Right lung (tissue), 5 donors: ENCODE results near the gene LANCL1. TPM values are rescaled to one million over a fixed set of nuclear protein-coding genes. Genes with fewer than 3 reads are reported as not detected.
"Not testable (repeated sequence)": the region's sequence is repeated elsewhere in the genome, so short reads cannot be mapped to it uniquely, and the experiment has no call there.

ENCODE experiments used
- DNase-seq, 2 donors: peaks; one replicate each; pipeline ENCODE4 v3.0.0-alpha.2; 2013
- polyA plus RNA-seq, 5 donors: library from polyadenylated mRNA; unstranded; fragments of 120-200 nt; gene quantifications; one replicate each; pipeline versions ENCODE4 v1.2.1 to v1.2.3, GENCODE V29; 2013; ENCODE audit warnings: inconsistent platforms in 1 of 5, low replicate concordance in 1 of 5; ENCODE audit not compliant: insufficient read length in 5 of 5, insufficient read depth in 1 of 5

Gene LANCL1
- polyA plus RNA-seq, 5 donors, result 54.3 to 89.0 (median 76.3) TPM

GRCh38 chr2:210460322-210461227 lies 16.0 kb downstream of the LANCL1 start:
- no peak for DNase-seq

DNA sequence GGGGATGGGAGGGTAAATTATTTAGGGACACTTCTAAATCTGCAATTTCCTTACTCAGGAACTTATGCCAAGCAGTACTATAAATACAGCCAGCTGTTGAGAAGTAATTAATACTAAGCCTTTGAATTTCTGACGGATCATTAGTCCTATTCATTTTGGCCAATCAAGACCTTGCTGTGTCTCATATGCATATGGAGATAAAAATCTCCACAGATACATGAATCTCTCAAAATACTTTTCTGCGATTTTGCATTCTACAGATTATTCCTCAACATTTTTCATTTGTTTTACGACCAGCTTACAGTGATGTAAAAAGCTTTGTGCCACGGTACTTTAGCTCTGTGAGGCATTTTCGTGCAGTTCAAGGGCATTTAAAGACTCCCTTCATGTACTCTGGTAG lies 16.7 kb downstream of the LANCL1 start:
- no peak for DNase-seq

DNA sequence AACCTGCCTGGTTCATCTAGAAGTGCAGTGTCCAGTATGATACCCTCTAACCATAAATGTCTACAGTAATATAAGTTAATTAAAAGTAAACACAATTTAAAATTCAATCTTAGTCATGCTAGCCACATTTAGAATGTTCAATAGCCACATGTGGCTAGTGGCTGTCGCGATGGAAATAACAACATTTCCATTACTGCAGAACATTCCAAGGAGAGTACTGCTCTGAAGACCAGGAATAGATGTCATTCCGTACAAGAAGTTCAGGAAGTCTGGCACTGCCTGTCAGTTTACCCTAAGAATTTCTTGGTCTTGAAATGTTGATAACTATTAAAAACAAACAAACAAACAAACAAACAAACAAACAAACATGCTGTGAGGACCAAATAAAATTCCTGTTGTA lies 17.2 kb downstream of the LANCL1 start:
- no peak for DNase-seq

DNA sequence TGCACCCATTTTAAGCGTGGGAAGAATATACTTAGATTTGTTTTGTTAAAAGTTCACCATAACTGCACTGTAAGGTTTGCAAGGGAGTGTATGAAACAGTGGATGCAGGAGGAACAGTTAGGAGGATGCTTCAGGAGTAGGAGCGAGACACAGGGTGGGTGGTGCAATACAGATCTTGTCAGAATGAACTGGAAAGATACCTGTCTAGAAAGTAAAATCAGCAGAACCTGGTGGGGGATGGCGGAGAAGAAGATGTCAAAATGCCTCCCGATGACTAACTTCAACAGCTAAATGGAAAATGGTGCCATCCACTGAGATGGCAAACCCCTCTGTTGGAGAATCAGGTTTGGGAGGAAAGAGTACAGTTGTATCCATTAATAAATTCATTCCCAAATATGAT lies 18.2 kb downstream of the LANCL1 start:
- no peak for DNase-seq

- no peak for DNase-seq
Observed at GRCh38 chr2:210456571-210456970, 20.0 kb downstream of the LANCL1 start.

DNA sequence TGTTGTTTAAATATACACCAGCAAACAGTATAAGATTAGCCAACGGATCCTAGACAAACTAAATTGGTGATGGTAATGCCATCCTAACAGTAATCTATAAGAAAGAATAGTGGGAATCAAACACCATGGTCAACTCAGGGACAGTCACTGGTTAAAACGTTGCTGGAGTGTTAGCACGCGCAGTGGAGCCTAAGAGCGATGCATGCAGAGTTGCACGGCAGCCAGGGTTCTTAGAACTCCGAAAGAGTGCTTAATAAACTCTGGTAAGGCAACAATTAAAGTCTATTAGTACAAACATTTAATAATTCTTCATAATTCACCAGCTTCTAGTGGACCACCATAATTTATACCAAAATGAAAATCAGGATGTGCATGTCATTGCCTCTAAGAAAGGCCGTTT lies 22.2 kb downstream of the LANCL1 start:
- no peak for DNase-seq

- no peak for DNase-seq
Observed at GRCh38 chr2:210452194-210452593, 24.4 kb downstream of the LANCL1 start.

- DNase-seq, result not testable (repeated sequence)
Observed at GRCh38 chr2:210450942-210451341, 25.6 kb downstream of the LANCL1 start.

- DNase-seq, result no peak
Observed at GRCh38 chr2:210445732-210446131, 30.8 kb downstream of the LANCL1 start.

DNA sequence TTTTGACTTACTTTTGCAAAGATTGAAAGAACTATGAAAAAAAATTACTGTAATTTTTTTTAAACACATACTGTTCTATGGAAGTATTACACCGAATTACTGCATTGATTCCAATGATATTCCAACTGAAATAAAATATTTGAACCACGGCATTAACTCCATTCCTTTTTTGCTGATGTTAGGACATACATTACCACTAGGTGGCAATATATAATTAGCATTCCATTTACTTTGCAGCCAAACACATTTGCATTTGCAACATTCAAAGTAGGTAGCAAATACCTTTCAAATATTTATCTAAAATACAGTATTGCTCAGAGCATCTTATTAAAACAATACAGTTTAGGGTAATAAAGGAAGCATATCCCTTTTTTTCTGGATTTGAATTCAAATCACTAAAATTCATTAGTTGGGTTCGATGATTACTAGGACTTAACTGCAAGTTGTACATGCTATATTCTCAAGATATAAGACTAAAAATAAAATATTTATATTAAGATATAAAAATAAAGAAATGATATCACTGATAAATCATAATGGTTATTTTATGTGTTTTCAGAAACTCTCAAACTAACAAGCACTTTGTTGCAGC lies 31.3 kb downstream of the LANCL1 start:
- DNase-seq, result no peak

GRCh38 chr2:210443527-210443926 lies 33.0 kb downstream of the LANCL1 start:
- no peak for DNase-seq

- no peak for DNase-seq
Observed at GRCh38 chr2:210442878-210443277, 33.7 kb downstream of the LANCL1 start.

GRCh38 chr2:210442457-210442856 lies 34.1 kb downstream of the LANCL1 start:
- no peak for DNase-seq

- no peak for DNase-seq
Observed at GRCh38 chr2:210440206-210440605, 36.4 kb downstream of the LANCL1 start.

DNA sequence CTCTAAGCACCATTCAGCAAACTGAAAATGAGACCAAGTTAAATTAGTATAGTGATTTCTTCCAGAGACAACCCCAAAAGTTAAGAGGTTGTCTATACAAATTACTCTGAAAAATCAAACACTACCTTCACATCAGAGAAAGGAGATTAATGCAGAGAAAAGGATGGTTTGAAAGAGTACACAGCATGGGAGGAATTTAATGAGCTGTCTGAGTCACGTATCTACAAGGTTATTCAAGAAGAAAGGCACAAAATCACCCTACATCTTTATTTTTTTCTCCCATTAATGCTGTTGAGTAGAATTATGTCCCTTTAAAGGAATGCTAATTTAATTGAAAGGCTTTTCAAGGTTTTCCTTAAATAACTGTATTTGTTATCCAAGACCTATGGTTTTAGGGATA lies 41.1 kb downstream of the LANCL1 start:
- DNase-seq, result no peak

DNA sequence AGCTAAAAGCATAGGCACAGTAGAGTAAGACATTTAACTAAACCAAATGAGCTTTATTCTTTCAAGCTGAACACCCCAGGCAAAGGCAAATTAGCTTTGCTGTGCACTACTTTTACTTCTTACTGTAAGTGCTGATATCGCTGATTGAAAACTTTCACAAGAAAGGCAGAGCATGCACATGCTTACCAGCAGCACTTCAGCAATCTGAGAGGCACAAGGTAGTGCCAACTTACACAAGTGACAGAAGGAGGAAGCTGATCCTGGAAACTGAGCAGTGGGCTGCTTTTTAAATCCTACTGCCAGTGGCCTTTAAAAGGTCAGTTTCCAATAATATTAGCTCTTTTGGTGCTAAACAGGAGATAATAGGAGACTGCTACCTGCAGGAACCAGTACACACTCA lies 43.9 kb downstream of the LANCL1 start:
- no peak for DNase-seq

DNA sequence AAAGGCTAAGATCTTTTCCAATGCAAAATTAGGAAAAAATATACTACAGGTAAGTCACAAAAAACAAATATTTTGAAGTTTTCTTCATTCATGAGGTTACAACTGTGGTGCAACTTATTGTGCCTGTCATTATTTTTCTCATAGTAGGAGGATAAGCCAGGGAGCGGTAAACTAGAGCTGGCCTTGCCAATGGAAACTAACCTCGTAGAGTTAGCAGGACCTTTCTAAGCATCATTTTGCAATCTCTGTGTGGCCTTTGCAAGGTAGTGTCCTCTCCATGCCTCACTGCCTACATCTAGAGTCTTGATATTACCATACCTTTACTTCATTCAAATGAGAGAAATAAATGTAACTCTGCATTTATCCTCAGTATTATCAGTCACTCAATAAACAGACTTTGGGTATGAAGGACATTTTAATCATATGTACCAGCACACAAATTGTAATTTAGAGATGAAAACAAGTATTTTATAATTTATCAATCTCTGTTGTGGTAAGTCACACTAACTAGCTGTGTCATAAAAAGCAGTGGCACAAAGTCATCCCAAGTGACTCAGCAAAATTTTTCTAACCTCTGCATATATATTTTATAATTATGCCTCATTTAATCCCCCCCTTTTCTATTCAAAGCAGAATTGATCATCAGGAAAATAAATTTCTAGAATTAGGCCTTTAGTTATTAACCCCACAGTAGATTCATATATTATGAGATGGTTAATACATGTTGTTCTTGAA lies 47.0 kb downstream of the LANCL1 start:
- no peak for DNase-seq

DNA sequence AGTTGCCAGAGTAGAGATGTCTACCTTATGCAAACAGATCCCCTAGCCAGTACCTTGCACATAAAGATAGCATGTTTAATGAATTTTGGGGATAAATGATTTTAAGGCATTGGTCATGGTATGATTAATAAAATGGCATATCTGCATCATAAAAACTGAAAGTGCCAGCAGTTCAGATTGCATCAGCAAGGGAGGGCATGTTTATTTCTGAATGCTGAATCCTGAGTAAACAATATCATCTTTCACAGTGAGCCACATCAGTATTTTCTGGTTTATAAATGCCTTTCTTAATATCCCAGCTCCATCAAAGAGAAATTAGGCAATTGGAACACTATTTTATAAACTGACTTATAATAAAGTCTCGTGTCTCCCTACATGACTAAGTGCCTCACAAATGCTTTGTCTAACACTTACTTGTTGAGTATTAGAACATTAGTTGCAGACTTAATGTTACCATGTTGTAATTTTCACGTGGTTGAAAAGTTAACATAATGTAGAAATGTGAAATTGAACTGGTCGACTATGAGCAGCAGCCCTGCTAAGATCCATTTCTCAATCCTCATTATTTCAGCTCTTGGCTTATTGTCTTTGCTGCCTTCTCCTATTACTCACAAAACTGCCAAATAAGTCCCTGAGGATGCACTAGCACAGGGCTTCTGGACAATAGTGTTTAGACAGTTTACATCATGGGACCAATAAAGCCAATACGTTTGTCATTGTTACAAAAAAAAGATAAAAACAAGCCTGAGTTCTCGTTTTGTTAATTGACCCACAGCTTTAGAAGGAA lies 48.0 kb downstream of the LANCL1 start:
- no peak for DNase-seq

DNA sequence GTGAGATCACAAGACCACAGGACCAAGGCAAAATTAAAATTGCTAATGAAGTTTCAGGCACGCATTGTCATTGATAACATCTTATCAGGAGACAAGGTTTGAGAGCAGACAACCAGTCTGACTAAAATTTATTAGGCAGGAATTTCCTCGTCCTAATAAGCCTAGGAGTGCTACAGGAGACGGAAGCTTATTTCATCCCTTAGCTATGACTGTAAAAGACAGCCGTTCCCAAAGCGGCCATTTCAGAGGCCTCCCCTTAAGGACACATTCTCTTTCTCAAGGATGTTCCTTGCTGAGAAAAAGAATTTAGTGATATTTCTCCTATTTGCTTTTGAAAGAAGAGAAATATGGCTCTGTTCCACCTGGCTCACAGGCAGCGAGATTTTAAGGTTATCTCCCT lies 49.2 kb downstream of the LANCL1 start:
- DNase-seq, result not testable (repeated sequence)

DNA sequence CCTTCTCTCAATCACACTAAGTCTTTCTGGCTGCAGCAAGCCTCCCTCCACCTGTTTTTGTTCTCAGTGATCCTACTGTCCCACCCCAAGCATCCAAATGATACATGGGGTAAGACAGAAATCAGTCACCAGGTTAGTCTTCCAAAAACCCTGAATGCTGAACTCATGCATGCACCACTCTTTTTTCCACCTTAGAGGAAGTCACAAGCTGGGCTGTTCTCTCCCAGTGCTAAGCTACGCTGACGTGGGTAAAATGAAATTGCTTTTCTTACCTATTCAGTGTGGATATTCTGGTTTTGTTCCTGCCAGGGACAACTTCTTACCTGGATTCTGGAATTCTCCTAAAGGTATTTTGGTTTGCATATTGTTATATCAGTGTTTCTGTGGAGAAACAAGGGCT lies 54.2 kb downstream of the LANCL1 start:
- DNase-seq, result no peak

GRCh38 chr2:210421916-210422315 lies 54.6 kb downstream of the LANCL1 start:
- DNase-seq, result no peak

DNA sequence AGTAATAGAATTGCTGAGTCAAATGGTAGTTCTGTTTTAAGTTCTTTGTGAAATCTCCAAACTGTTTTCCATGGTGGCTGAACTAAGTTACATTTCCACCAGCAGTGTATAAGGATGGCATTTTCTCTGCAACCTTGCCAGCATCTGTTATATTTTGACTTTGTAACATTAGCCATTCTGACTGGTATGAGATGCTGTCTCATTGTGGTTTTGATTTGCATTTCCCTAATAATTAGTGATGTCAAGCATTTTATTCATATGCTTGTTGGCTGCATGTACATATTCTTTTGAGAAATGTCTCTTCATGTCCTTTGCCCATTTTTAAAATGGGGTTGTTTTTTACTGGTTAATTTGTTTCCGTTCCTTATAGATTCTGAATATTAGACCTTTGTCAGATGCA lies 63.9 kb downstream of the LANCL1 start:
- no peak for DNase-seq
